CD14-positive monocyte (primary cell): ENCODE measurements around the gene CINP. TPM values are rescaled to one million over a fixed set of nuclear protein-coding genes. Genes with fewer than 3 reads are reported as not detected.

Experiments used
- DNase-seq, 3 donors: peaks; one replicate each; pipeline ENCODE4 v3.0.0-alpha.2; 2011 to 2022
- H2AFZ ChIP-seq: 2 replicates; pipeline ENCODE4 v1.6.0; 2012; ENCODE audit warnings: mild to moderate bottlenecking, low read depth, low read length, inconsistent platforms; ENCODE audit not compliant: insufficient read depth, poor library complexity, severe bottlenecking
- H3K27ac ChIP-seq, 2 donors: 1 replicate in 1 of 2; 2 replicates in 1 of 2; pipeline ENCODE4 v1.5.1; 2012 to 2013; ENCODE audit warnings: low read length in 2 of 2, control low read depth in 1 of 2, inconsistent platforms in 1 of 2, low read depth in 1 of 2, mild to moderate bottlenecking in 1 of 2
- H3K27me3 ChIP-seq, 2 donors: one replicate each; pipeline versions ENCODE4 v1.6.0 to v1.6.1; 2011 to 2013; ENCODE audit warnings: low read length in 2 of 2; ENCODE audit not compliant: control insufficient read depth in 2 of 2, insufficient read depth in 2 of 2
- H3K36me3 ChIP-seq, 2 donors: replicated peaks in 1 of 2; 1 replicate in 1 of 2; 2 replicates in 1 of 2; pipeline versions ENCODE4 v1.5.1 to v1.6.1; 2012 to 2013; ENCODE audit warnings: low read length in 2 of 2, control low read depth in 1 of 2, inconsistent platforms in 1 of 2, mild to moderate bottlenecking in 1 of 2; ENCODE audit not compliant: insufficient read depth in 2 of 2, control insufficient read depth in 1 of 2
- H3K4me1 ChIP-seq, 2 donors: 1 replicate in 1 of 2; 2 replicates in 1 of 2; pipeline versions ENCODE4 v1.5.1 to v1.6.1; 2012 to 2013; ENCODE audit warnings: low read length in 2 of 2, control low read depth in 1 of 2, inconsistent platforms in 1 of 2, mild to moderate bottlenecking in 1 of 2, moderate library complexity in 1 of 2; ENCODE audit not compliant: insufficient read depth in 2 of 2, control insufficient read depth in 1 of 2
- H3K4me2 ChIP-seq: replicated peaks from 2 replicates; pipeline ENCODE3; 2012; ENCODE audit warnings: low read length, moderate library complexity, mild to moderate bottlenecking; ENCODE audit not compliant: poor library complexity, severe bottlenecking; ENCODE audit errors: extremely low read depth
- H3K4me3 ChIP-seq, 3 experiments: fragments of 200-600 bp in 1 of 3; sonication (generic) in 1 of 3; replicated peaks in 1 of 3; 1 replicate in 2 of 3; 2 replicates in 1 of 3; pipeline ENCODE4 v1.5.1; 2011 to 2013; ENCODE audit warnings: low read length in 3 of 3, mild to moderate bottlenecking in 3 of 3, control low read depth in 2 of 3, low read depth in 2 of 3, inconsistent platforms in 1 of 3, moderate library complexity in 1 of 3
- H3K79me2 ChIP-seq: 2 replicates; pipeline ENCODE4 v1.6.0; 2012; ENCODE audit warnings: mild to moderate bottlenecking, control low read depth, inconsistent platforms, low read length, moderate library complexity; ENCODE audit not compliant: insufficient read depth
- H3K9ac ChIP-seq: 2 replicates; pipeline ENCODE4 v1.6.0; 2017; ENCODE audit warnings: low read length, mild to moderate bottlenecking; ENCODE audit not compliant: insufficient read depth, poor library complexity, severe bottlenecking
- H3K9me3 ChIP-seq, 2 donors: replicated peaks in 1 of 2; 1 replicate in 1 of 2; 2 replicates in 1 of 2; pipeline versions ENCODE4 v1.5.1 to v1.6.1; 2012 to 2013; ENCODE audit warnings: low read length in 2 of 2, control low read depth in 1 of 2; ENCODE audit not compliant: control insufficient read depth in 1 of 2, insufficient read depth in 1 of 2
- H4K20me1 ChIP-seq: 2 replicates; pipeline ENCODE4 v1.6.0; 2012; ENCODE audit warnings: mild to moderate bottlenecking, low read length, control low read depth, moderate library complexity; ENCODE audit not compliant: insufficient read depth
- H3K27ac Mint-ChIP-seq, 7 donors: one replicate each; pipeline ENCODE4 v1.8.0; 2020; ENCODE audit warnings: mild to moderate bottlenecking in 7 of 7, mixed read lengths in 7 of 7, moderate library complexity in 6 of 7, inconsistent platforms in 2 of 7
- H3K27me3 Mint-ChIP-seq, 3 donors: one replicate each; pipeline ENCODE4 v1.8.0; 2021 to 2022; ENCODE audit warnings: low read depth in 3 of 3, mild to moderate bottlenecking in 3 of 3, mixed read lengths in 3 of 3, moderate library complexity in 3 of 3, inconsistent platforms in 1 of 3
- H3K36me3 Mint-ChIP-seq, 2 donors: one replicate each; pipeline ENCODE4 v1.8.0; 2020; ENCODE audit warnings: mixed read lengths in 2 of 2, inconsistent platforms in 1 of 2, mild to moderate bottlenecking in 1 of 2
- H3K4me1 Mint-ChIP-seq: one replicate; pipeline ENCODE4 v1.8.0; 2020; ENCODE audit warnings: mild to moderate bottlenecking, mixed read lengths
- H3K4me3 Mint-ChIP-seq, 2 donors: one replicate each; pipeline ENCODE4 v1.8.0; 2020; ENCODE audit warnings: mild to moderate bottlenecking in 2 of 2, mixed read lengths in 2 of 2, moderate library complexity in 1 of 2
- H3K9me3 Mint-ChIP-seq, 7 donors: one replicate each; pipeline ENCODE4 v1.8.0; 2020 to 2022; ENCODE audit warnings: mixed read lengths in 7 of 7, mild to moderate bottlenecking in 6 of 7, moderate library complexity in 6 of 7, inconsistent platforms in 2 of 7
- WGBS: methylation state at CpG from one replicate; pipeline ENCODE4 v1.1.5; 2013; ENCODE audit warnings: missing lambda C conversion rate; ENCODE audit not compliant: insufficient coverage; 5-methylcytosine and 5-hydroxymethylcytosine counted together
- intact Hi-C, 2 donors: fragments of 100-400 bp; cut with micrococcal nuclease; formaldehyde crosslinking; loops; one replicate each; pipeline versions ENCODE4 v1.15.0 to v1.15.1; 2023
- polyA plus RNA-seq, 3 donors: library from polyadenylated mRNA; depleted of rRNA in 1 of 3; unstranded in 2 of 3; stranded (reverse) in 1 of 3; fragments of 300-500 nt in 2 of 3; fragments of >200 nt in 1 of 3; fragmentation: Illumina TruSeq in 2 of 3; gene quantifications; 1 replicate in 2 of 3; 2 replicates in 1 of 3; pipeline ENCODE4 v1.2.3, GENCODE V29; 2012 to 2021
- TF ChIP-seq, protein P1 (sequence below): fragments of 200-600 bp; IDR thresholded peaks from one replicate; pipeline ENCODE4 v1.8.0; 2022; ENCODE audit warnings: antibody characterized with exemption, mild to moderate bottlenecking

Gene CINP
- polyA plus RNA-seq, 3 donors, result 28.9 to 58.5 (median 57.1) TPM

DNA sequence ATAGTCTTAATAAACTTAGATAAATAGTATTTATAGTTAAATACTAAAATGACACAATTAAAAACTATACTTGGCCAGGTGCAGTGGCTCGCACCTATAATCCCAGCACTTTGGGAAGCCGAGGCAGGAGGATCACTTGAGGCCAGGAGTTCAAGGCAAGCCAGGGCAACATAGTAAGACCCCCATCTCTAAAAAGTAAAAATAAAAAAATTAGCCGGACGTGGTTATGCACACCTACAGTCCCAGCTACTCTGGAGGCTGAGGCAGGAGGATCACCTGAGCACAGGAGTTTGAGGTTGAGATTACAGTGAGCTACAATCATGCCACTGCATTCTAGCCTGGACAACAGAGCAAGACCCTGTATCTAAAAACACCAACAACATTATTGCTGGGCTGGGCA lies 16.0 kb downstream of the CINP start:
- 100% methylated on average over 2 of the region's 4 CpGs for WGBS
- H3K4me1 ChIP-seq, result peaks cover 9 to 11% of the 10 kb centered on the region in 2 donors
- no peak overlapping the region for H2AFZ ChIP-seq
- H4K20me1 ChIP-seq, result no peaks in the 10 kb centered on the region
- H3K4me2 ChIP-seq, result no peak overlapping the region
- Mint-ChIP-seq H3K27ac (peak overlapping the region in 1 of 7 donors; percentile 30), H3K27me3 (peaks cover 0 to 2% (median 0%) of the 10 kb centered on the region in 3 donors), H3K36me3 (peaks cover 70 to 85% of the 10 kb centered on the region in 2 donors), H3K9me3 (no peaks in the 10 kb centered on the region), H3K4me3 (no peak overlapping the region), H3K4me1 (peaks cover 9% of the 10 kb centered on the region)
- H3K9me3 ChIP-seq, result no peaks in the 10 kb centered on the region
- H3K4me3 ChIP-seq, result no peak overlapping the region
- peaks cover 65 to 81% of the 10 kb centered on the region in 2 donors for H3K36me3 ChIP-seq
- no peak overlapping the region for H3K27ac ChIP-seq
- H3K9ac ChIP-seq, result no peak overlapping the region
- no peaks in the 10 kb centered on the region for H3K79me2 ChIP-seq
- intact Hi-C loops, result no loop called here
- no peak for DNase-seq
- H3K27me3 ChIP-seq, result no peaks in the 10 kb centered on the region
- TF ChIP-seq, protein P1, sequence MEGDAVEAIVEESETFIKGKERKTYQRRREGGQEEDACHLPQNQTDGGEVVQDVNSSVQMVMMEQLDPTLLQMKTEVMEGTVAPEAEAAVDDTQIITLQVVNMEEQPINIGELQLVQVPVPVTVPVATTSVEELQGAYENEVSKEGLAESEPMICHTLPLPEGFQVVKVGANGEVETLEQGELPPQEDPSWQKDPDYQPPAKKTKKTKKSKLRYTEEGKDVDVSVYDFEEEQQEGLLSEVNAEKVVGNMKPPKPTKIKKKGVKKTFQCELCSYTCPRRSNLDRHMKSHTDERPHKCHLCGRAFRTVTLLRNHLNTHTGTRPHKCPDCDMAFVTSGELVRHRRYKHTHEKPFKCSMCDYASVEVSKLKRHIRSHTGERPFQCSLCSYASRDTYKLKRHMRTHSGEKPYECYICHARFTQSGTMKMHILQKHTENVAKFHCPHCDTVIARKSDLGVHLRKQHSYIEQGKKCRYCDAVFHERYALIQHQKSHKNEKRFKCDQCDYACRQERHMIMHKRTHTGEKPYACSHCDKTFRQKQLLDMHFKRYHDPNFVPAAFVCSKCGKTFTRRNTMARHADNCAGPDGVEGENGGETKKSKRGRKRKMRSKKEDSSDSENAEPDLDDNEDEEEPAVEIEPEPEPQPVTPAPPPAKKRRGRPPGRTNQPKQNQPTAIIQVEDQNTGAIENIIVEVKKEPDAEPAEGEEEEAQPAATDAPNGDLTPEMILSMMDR, result no peak

DNA sequence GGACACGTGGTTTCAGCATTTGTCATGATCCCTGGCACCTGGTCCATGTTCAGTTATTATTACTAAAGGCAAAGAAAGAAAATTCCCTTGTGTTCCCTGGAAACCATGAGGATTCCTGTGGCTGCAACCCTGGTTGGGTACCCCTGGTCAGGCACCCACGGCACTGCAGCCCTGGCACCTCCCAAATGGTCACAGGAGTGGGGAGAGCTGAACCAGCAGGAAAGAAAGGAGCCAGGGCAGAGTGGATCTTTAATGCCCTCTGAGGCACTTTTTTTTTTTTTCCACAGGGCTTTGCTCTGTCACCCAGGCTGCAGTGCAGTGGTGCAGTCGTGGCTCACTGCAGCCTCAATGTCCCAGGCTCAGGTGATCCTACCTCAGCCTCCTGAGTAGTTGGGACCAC lies 17.5 kb downstream of the CINP start:
- no peaks in the 10 kb centered on the region for H3K4me1 ChIP-seq
- H3K9me3 ChIP-seq, result no peaks in the 10 kb centered on the region
- no peak overlapping the region for H3K9ac ChIP-seq
- H3K27me3 ChIP-seq, result no peaks in the 10 kb centered on the region
- no peak overlapping the region for H3K4me2 ChIP-seq
- Mint-ChIP-seq H3K4me1 (no peaks in the 10 kb centered on the region), H3K27me3 (peaks cover 0 to 2% (median 0%) of the 10 kb centered on the region in 3 donors), H3K9me3 (no peaks in the 10 kb centered on the region), H3K27ac (peak overlapping the region in 1 of 7 donors; percentile 62), H3K4me3 (no peak overlapping the region), H3K36me3 (peaks cover 72 to 88% of the 10 kb centered on the region in 2 donors)
- no peak overlapping the region for H3K4me3 ChIP-seq
- H3K36me3 ChIP-seq, result peaks cover 73 to 93% of the 10 kb centered on the region in 2 donors
- no peaks in the 10 kb centered on the region for H3K79me2 ChIP-seq
- no peak overlapping the region for H2AFZ ChIP-seq
- no peak overlapping the region for H3K27ac ChIP-seq
- no peaks in the 10 kb centered on the region for H4K20me1 ChIP-seq
- intact Hi-C loops, result no loop called here
- TF ChIP-seq, protein P1, result no peak
- no peak for DNase-seq
- WGBS, result 94% methylated on average over 2 of the region's 3 CpGs
